Panc1 (cell line): Measurements from ENCODE around the gene EOLA2. TPM values are rescaled to one million over a fixed set of nuclear protein-coding genes. Genes with fewer than 3 reads are reported as not detected.
A peak's percentile ranks its signal among the peaks of the same experiment; 100 is the strongest.

Source experiments
- ATAC-seq: fragments of 200-7000 bp; cut with Tn5 transposase; 2 replicates; pipeline ENCODE4 v1.9.1; 2020; ENCODE audit warnings: mild to moderate bottlenecking, moderate library complexity
- BruUV-seq: library from RNA; stranded (reverse); fragments of 400-500 nt; replicated peaks from 2 replicates; lab custom pipeline; 2021; lab: Mats Ljungman, UMichigan
- CTCF ChIA-PET: fragments of 300-600 bp; sonication (Branson Sonifier 250); formaldehyde crosslinking; loops from one replicate; lab custom pipeline; 2022; ENCODE audit warnings: antibody characterized with exemption; lab: Charles Lee
- POLR2A ChIA-PET: fragments of 300-600 bp; sonication (Branson Sonifier 250); formaldehyde crosslinking; loops from one replicate; lab custom pipeline; 2022; ENCODE audit warnings: antibody characterized with exemption; lab: Charles Lee
- DNase-seq: peaks from one replicate; pipeline ENCODE4 v3.0.0-alpha.2; 2010; ENCODE audit warnings: low read depth, low spot score
- H3K27ac ChIP-seq: 2 replicates; pipeline ENCODE4 v1.5.1; 2011; ENCODE audit warnings: mild to moderate bottlenecking, low read length, inconsistent platforms
- H3K27me3 ChIP-seq: fragments of 200-500 bp; sonication (Bioruptor generic); 2 replicates; pipeline ENCODE4 v1.6.0; 2014; ENCODE audit warnings: low read length, inconsistent platforms; ENCODE audit not compliant: control insufficient read depth, insufficient read depth
- H3K36me3 ChIP-seq: fragments of 200-500 bp; sonication (Bioruptor generic); 2 replicates; pipeline ENCODE4 v1.5.1; 2014; ENCODE audit warnings: inconsistent platforms, mild to moderate bottlenecking, low read length, moderate library complexity; ENCODE audit not compliant: control insufficient read depth, insufficient read depth
- H3K4me1 ChIP-seq: 2 replicates; pipeline ENCODE4 v1.5.1; 2011; ENCODE audit warnings: inconsistent platforms, mild to moderate bottlenecking, low read length, moderate library complexity; ENCODE audit not compliant: control insufficient read depth, insufficient read depth
- H3K4me3 ChIP-seq, 2 experiments: 2 replicates each; pipeline ENCODE4 v1.5.1; 2011 to 2012; ENCODE audit warnings: low read depth in 2 of 2, low read length in 2 of 2, mild to moderate bottlenecking in 2 of 2, inconsistent platforms in 1 of 2, moderate library complexity in 1 of 2
- H3K9me3 ChIP-seq: fragments of 200-500 bp; sonication (Bioruptor generic); 2 replicates; pipeline ENCODE4 v1.5.1; 2014; ENCODE audit warnings: low read depth, mild to moderate bottlenecking, inconsistent platforms, low read length, moderate library complexity; ENCODE audit not compliant: control insufficient read depth, insufficient read depth
- POLR2AphosphoS5 ChIP-seq: IDR thresholded peaks from 2 replicates; pipeline ENCODE4 v1.6.1; 2012; ENCODE audit warnings: mild to moderate bottlenecking, low read depth, low read length, moderate library complexity
- SIN3A ChIP-seq: IDR thresholded peaks from 2 replicates; pipeline ENCODE4 v1.6.1; 2012; ENCODE audit warnings: low read depth, mild to moderate bottlenecking, low read length, moderate library complexity, borderline replicate concordance; ENCODE audit not compliant: insufficient read depth
- TCF7L2 ChIP-seq: IDR thresholded peaks from 2 replicates; pipeline ENCODE4 v1.6.1; 2011; ENCODE audit warnings: mild to moderate bottlenecking, low read depth, low read length, inconsistent platforms
- in situ Hi-C: cut with HindIII; loops from 2 replicates; pipeline ENCODE4 v1.10.0; 2016; ENCODE audit warnings: low sequenced_read_pairs, low pct_unique_long_range_greater_than_20kb
- intact Hi-C: fragments of 100-400 bp; cut with micrococcal nuclease; formaldehyde crosslinking; loops from one replicate; pipeline ENCODE4 v1.10.0; 2022; ENCODE audit not compliant: unreplicated experiment
- total RNA-seq: library from RNA; stranded (reverse); gene quantifications from one replicate; pipeline ENCODE4 v1.2.1, GENCODE V29; 2021; ENCODE audit not compliant: unreplicated experiment
- TF ChIP-seq, protein P1 (sequence below): fragments of 450-650 bp; IDR thresholded peaks from 2 replicates; pipeline ENCODE4 v1.5.1; 2017; ENCODE audit warnings: mild to moderate bottlenecking
- TF ChIP-seq, protein P2 (sequence below), 2 experiments: IDR thresholded peaks; 2 replicates each; pipeline ENCODE4 v1.6.1; 2011 to 2012; ENCODE audit warnings: low read depth in 2 of 2, control low read depth in 1 of 2, low read length in 1 of 2, mild to moderate bottlenecking in 1 of 2, moderate library complexity in 1 of 2; ENCODE audit not compliant: insufficient read depth in 1 of 2

The EOLA2 gene
- total RNA-seq, 1 experiment from 2014 or later = 75.0 TPM

DNA sequence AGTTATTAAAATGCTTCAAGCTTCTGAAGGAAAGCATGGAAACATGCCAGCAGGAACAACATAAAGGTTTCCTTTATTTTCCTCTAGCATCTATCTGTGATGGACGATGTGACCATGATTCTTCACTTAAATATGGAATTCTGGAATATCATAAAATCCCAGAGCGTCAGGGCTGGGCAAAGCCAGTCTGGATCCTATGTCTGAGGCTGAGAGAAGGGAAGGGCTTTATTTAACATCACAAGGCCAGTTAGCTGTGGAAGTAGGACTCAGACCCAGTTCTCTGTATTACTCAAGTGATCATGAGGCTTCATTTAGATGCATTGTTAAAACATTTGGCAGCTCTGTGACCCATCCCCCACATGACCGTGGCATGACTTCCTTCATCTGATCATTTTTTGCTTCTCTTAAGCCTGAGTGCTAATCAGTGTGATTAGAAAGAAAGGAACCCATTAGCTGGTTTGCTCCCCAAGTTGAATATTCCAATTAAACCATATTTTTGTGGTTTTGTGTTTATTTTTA is 40.9 kb upstream of the EOLA2 start:
- CTCF ChIA-PET = no interaction called here

DNA sequence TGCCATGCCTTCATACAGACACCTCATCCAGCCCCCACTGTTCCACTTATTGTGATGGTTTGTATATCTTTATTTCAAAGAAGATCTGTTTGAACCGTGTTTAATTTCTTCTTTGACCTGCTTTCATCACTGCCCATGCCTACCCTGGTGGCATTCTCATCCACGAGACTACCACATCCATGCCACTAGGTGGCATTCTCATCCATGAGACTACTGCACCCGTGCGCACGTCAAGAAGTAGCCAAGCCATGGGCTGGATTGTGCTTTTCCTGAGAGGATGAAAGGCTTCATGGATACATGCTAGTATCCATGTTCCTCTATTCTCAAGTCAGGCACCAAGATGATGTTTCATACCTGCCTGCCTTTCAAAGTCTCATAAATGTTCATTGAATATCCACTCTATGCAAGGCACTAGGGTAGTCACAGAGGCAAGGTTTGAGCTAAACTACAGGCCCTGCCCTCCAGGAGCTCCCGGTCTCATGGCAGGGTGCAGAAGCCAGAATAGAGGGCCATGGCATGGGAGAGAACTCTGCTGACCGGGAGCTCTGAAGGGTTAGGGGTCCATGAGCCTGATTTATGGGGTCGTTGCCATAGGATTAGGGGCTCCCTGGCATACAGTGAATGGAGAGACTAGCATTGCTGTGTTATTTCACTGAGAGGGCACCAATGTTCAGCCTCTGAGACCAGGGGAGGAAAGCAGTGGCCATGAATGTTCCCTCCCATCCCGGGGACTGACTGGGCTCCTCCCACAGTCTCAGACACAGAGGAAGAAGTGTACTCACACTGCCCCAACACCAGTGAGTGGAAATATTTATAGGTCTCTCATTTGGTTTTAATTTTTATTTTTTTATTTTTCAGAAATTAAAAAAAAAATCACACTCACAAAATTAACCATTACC is 24.8 kb upstream of the EOLA2 start:
- ChIA-PET CTCF (no interaction called here), POLR2A (no interaction called here)
- Histone ChIP-seq H3K4me1 (no peaks in the 10 kb centered on the region), H3K4me3 (no peak overlapping the region), H3K36me3 (peaks cover 7% of the 10 kb centered on the region; the same call in 1 of the 2 replicates), H3K27ac (peak overlapping the region; percentile 66; the same call in 1 of the 2 replicates), H3K9me3 (no peaks in the 10 kb centered on the region), H3K27me3 (no peaks in the 10 kb centered on the region)
- intact Hi-C loops (loop anchor here (2.0 to 10.0 kb wide), 3 partner anchors 399 to 752 kb away; partner anchors contain the start of gene MAMLD1), in situ Hi-C loops (no loop called here)
- peak; percentile 58 for DNase-seq
- no TSS peak for BruUV-seq
- TF ChIP-seq, protein P1, sequence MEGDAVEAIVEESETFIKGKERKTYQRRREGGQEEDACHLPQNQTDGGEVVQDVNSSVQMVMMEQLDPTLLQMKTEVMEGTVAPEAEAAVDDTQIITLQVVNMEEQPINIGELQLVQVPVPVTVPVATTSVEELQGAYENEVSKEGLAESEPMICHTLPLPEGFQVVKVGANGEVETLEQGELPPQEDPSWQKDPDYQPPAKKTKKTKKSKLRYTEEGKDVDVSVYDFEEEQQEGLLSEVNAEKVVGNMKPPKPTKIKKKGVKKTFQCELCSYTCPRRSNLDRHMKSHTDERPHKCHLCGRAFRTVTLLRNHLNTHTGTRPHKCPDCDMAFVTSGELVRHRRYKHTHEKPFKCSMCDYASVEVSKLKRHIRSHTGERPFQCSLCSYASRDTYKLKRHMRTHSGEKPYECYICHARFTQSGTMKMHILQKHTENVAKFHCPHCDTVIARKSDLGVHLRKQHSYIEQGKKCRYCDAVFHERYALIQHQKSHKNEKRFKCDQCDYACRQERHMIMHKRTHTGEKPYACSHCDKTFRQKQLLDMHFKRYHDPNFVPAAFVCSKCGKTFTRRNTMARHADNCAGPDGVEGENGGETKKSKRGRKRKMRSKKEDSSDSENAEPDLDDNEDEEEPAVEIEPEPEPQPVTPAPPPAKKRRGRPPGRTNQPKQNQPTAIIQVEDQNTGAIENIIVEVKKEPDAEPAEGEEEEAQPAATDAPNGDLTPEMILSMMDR = peak; percentile 81
- TF ChIP-seq, protein P2, sequence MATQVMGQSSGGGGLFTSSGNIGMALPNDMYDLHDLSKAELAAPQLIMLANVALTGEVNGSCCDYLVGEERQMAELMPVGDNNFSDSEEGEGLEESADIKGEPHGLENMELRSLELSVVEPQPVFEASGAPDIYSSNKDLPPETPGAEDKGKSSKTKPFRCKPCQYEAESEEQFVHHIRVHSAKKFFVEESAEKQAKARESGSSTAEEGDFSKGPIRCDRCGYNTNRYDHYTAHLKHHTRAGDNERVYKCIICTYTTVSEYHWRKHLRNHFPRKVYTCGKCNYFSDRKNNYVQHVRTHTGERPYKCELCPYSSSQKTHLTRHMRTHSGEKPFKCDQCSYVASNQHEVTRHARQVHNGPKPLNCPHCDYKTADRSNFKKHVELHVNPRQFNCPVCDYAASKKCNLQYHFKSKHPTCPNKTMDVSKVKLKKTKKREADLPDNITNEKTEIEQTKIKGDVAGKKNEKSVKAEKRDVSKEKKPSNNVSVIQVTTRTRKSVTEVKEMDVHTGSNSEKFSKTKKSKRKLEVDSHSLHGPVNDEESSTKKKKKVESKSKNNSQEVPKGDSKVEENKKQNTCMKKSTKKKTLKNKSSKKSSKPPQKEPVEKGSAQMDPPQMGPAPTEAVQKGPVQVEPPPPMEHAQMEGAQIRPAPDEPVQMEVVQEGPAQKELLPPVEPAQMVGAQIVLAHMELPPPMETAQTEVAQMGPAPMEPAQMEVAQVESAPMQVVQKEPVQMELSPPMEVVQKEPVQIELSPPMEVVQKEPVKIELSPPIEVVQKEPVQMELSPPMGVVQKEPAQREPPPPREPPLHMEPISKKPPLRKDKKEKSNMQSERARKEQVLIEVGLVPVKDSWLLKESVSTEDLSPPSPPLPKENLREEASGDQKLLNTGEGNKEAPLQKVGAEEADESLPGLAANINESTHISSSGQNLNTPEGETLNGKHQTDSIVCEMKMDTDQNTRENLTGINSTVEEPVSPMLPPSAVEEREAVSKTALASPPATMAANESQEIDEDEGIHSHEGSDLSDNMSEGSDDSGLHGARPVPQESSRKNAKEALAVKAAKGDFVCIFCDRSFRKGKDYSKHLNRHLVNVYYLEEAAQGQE (IDR thresholded peaks at IDR 0.05; ENCODE audit: insufficient read depth in 1 of 2, low read depth in 2 of 2, low read length in 1 of 2) = no peak
- ATAC-seq = peak; percentile 100

More for the DNA sequence above, 40.9 kb upstream of the EOLA2 start:
- DNase-seq (no peak), ATAC-seq (no peak)
- Histone ChIP-seq H3K27me3 (no peaks in the 10 kb centered on the region), H3K4me3 (no peak overlapping the region), H3K4me1 (no peaks in the 10 kb centered on the region), H3K36me3 (no peaks in the 10 kb centered on the region), H3K27ac (no peak overlapping the region), H3K9me3 (no peaks in the 10 kb centered on the region)
- no TSS peak for BruUV-seq
- in situ Hi-C loops = no loop called here
- POLR2A ChIA-PET = no interaction called here
- TF ChIP-seq TCF7L2 (no peak), SIN3A (no peak), POLR2AphosphoS5 (no peak)
- TF ChIP-seq, protein P1 = no peak
- TF ChIP-seq, protein P2 (IDR thresholded peaks at IDR 0.05; ENCODE audit: insufficient read depth in 1 of 2, low read depth in 2 of 2, low read length in 1 of 2) = no peak
- intact Hi-C loops = no loop called here
